NCI-H82 treated with DMSO at 0.1 percent for 48 hours (cell line): Measurements from ENCODE around the gene RNPS1.

ENCODE experiments used
- DNase-seq: peaks from one replicate; lab custom pipeline; 2025; ENCODE audit not compliant: unreplicated experiment; lab: John Stamatoyannopoulos, UW

The RNPS1 gene

GRCh38 chr16:2236337-2237101 lies 31.4 kb downstream of the RNPS1 start, which contains the start of gene DNASE1L2:
Gene DNASE1L2 (plus strand): TSS chr16:2236444. CDS start chr16:2236817, 373 bp downstream.
- no peak for DNase-seq

GRCh38 chr16:2235695-2236336 lies 32.1 kb downstream of the RNPS1 start:
- no peak for DNase-seq

- no peak for DNase-seq
Observed at GRCh38 chr16:2235234-2235651, 32.7 kb downstream of the RNPS1 start.

- DNase-seq: no peak
Observed at GRCh38 chr16:2234813-2235170, 33.1 kb downstream of the RNPS1 start.

- DNase-seq: no peak
Observed at GRCh38 chr16:2233872-2234812, 33.8 kb downstream of the RNPS1 start.

GRCh38 chr16:2233046-2233775 lies 34.7 kb downstream of the RNPS1 start:
- no peak for DNase-seq

- no peak for DNase-seq
Observed at GRCh38 chr16:2232094-2232990, 35.6 kb downstream of the RNPS1 start.

GRCh38 chr16:2231016-2231931 lies 36.7 kb downstream of the RNPS1 start:
- DNase-seq: no peak

GRCh38 chr16:2230376-2230775 lies 37.5 kb downstream of the RNPS1 start:
- DNase-seq: no peak

- DNase-seq: no peak
Observed at GRCh38 chr16:2229632-2230250, 38.2 kb downstream of the RNPS1 start.

- DNase-seq: no peak
Observed at GRCh38 chr16:2229091-2229490, 38.8 kb downstream of the RNPS1 start.

- no peak for DNase-seq
Observed at GRCh38 chr16:2228161-2228824, 39.6 kb downstream of the RNPS1 start.

GRCh38 chr16:2226918-2227317 lies 41.0 kb downstream of the RNPS1 start:
- no peak for DNase-seq

GRCh38 chr16:2226245-2226793 lies 41.6 kb downstream of the RNPS1 start:
- DNase-seq: no peak

- DNase-seq: peak; percentile 18
Observed at GRCh38 chr16:2223942-2224486, 43.9 kb downstream of the RNPS1 start.

GRCh38 chr16:2223221-2223941 lies 44.5 kb downstream of the RNPS1 start, which contains the start of gene E4F1:
Gene E4F1 (plus strand): TSS chr16:2223591. CDS start chr16:2223614, 23 bp downstream.
- peak; percentile 98 for DNase-seq
